Subcutaneous adipose tissue (tissue), 4 donors: ENCODE data around the gene TUBE1. TPM values are rescaled to one million over a fixed set of nuclear protein-coding genes. Genes with fewer than 3 reads are reported as not detected.

ENCODE experiments used
- total RNA-seq, 4 donors: library from RNA; depleted of rRNA; stranded (reverse); fragments of >200 nt; gene quantifications; one replicate each; pipeline ENCODE4 v1.1.0, GENCODE V29; 2016
- TF ChIP-seq, protein P1 (sequence below): fragments of 450-650 bp; IDR thresholded peaks from one replicate; pipeline ENCODE4 v1.5.1; 2016; ENCODE audit warnings: low read depth, mild to moderate bottlenecking, control low read depth, antibody characterized with exemption, moderate library complexity

The TUBE1 gene
- total RNA-seq, 4 donors from 2014 or later = 27.2 to 57.6 (median 34.7) TPM

DNA sequence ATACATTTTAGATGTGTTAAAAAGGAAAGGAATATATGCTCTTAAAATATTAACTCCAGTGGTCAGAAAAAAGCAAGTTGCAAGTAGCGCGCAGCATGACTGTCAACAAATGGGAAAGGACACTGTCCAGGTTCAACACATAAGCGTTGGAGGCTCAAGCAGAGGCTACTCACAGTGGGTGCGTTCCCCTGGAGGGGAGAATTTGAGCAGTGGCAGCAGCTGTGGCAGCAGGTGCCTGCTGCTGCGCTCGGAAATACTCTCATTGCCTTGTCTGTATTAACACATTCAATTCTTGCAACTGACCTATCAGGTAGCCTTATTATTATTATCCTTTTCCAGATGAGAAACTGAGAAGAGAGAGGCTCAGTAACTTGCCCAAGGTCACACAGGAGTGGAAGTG is 55.3 kb downstream of the TUBE1 start:
- TF ChIP-seq, protein P1, sequence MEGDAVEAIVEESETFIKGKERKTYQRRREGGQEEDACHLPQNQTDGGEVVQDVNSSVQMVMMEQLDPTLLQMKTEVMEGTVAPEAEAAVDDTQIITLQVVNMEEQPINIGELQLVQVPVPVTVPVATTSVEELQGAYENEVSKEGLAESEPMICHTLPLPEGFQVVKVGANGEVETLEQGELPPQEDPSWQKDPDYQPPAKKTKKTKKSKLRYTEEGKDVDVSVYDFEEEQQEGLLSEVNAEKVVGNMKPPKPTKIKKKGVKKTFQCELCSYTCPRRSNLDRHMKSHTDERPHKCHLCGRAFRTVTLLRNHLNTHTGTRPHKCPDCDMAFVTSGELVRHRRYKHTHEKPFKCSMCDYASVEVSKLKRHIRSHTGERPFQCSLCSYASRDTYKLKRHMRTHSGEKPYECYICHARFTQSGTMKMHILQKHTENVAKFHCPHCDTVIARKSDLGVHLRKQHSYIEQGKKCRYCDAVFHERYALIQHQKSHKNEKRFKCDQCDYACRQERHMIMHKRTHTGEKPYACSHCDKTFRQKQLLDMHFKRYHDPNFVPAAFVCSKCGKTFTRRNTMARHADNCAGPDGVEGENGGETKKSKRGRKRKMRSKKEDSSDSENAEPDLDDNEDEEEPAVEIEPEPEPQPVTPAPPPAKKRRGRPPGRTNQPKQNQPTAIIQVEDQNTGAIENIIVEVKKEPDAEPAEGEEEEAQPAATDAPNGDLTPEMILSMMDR = no peak

DNA sequence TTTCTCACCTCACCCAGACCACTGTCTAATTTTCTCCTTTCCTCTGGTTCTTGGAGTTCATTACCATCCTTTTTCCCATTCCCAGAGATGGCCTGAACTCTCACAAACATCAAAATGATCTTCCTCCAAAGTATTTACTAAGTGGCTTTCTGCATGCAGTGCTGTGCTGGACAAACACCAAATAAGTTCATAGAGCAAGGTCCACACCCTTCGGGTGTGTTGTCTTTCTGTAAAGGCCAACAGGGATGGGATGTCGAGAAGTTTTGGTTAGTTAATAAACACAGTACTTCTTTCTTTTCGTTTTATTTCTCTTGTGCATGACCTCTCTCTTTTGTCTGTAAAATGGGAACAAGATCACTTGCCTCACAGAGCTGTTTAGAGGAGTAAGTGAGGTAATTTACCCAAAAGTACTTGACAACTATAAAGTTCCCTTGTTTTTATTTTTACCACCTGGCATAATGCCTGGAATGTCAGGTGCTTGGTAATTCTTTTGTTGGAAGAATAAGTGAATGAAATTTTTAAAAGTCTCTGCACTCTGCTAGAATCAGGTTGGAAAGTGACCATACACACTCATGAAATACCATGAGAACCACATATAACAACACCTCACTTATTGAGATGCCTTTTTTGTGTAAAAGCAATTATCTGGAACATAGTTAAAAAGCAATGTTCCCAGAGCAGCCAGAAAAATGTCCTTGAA is 56.2 kb downstream of the TUBE1 start:
- TF ChIP-seq, protein P1 = no peak

DNA sequence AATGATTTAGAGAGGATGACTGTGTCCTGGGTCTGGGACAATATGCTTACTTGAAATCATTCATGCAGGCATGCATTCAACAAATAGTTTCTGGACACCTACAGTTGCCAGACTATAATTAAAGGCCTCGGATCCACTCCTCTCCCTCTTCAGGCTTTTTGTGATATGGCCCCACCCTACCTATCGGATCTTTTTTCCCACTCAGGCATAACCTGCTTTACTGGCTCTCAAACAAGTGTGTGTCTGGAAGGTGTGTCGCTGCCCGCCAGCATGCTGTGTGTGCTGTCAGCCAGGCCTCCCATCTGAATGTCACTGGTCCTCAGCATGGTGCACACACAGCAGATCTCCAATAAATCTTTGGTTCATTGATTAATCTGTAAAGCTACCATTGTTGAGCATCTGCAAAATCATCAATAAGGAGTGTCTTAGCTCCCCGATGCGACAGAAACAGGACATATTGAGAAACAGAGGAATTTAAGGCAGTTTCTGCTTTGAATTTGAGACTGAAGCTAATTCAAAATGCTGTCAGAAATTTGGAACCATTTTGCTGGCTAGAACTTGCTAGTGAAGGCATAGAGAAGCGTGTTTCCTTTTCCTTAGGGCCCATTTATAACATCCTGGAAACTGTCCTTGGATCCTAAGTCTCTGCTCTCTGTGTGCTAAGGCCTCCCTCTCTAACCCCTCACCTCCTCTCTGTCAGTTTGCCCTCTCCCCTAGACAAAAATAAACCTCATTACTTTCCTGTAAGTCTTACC is 56.9 kb downstream of the TUBE1 start:
- TF ChIP-seq, protein P1 = no peak

DNA sequence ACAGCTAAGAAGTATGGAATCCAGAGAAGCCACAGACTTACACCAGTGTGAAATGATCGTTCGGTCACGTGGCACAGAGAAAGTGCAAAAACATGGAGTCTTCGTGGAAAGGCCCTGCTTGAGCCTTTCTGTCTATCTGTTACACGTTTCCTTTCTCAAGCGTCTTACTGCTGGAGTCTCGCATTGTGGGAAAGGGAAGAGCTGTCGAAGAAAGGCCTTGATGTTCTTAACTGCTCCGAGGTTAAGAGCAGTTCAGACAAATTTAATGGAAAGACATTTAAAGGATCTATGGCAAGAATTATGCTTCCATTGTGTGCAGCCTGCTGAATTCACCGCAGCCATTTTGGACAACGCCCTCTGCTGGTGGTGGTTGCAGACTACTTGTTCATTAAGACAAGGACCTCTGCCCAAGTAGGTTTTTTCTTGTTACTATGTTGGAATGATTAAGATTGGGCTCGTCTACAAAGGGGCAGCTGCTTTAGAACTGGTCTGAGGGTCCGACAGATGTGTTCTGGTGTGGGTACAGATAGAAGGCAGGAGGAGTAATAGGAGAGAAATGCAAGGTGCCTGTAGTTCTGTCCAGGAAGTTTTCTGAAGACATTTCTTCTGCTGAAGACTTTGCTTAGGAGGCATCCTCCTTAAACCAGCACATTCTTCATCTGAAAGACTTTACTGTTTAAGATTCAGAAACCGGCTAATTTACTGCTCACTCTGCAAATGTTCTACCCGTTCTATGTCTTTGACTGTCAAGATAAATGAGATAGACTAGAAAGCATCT is 58.0 kb downstream of the TUBE1 start:
- TF ChIP-seq, protein P1 = no peak

DNA sequence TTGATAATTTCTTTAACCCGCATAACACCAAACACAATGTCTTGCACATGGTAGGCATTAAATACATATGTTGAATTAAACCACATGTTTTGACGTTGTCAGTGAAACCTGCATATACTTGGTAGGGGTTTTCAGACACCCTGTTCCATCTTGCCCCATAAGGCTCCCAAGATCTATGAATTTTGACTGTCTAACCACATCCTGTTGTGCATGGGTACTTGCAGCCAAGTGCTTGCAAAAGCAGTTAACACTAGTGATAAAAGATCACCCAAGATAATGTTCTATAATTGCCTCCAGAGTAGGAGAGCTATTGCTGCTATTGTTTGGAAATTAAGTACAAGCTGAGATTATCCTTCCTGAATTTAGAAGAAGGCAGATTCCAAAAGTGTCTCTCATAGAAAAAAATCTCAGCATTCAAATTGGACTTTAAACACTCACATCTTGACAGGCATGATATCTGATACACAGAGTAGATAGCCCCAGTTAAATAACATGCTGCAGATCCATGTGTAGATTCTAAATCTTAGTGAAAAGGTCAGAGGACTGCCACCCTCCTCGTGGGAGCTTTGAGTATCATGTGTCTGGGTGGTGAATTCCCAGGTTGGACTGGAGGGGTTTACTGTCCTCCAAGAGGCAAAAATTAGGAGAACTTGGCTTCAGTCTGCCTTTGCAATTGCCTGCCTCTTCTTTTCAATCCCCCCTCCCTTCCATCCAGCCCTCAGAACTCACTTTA is 59.2 kb downstream of the TUBE1 start:
- TF ChIP-seq, protein P1 = no peak

DNA sequence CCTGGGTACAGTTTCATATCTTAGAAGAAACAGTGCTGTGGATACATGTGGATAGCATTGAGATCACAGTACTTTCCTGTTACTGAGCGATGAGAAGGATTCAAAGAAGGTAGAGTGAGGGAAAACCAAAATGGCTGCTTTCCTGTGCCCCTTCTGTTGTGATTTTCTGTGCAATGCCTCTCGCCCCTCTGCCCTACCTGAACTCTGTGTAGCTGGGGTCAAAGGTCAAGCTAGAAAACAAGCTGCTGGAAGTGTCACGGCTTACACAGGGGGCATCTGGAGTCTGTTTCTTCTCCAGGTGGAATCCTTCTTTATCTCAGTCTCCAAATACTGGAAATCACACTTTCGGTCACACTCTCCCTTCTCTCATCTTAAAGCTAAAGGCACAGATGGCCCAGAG is 60.3 kb downstream of the TUBE1 start:
- TF ChIP-seq, protein P1 = no peak
